Measurements from ENCODE around the gene SLC2A9. TPM values are rescaled to one million over a fixed set of nuclear protein-coding genes. Genes with fewer than 3 reads are reported as not detected.

SLC2A9 gene
- total RNA-seq, 1 donor from 2014 or later: 4.8 TPM

- Mint-ChIP-seq H3K36me3 (no peaks in the 10 kb centered on the region), H3K9me3 (peaks cover under 1% of the 10 kb centered on the region), H3K27ac (no peak overlapping the region), H3K4me3 (no peak overlapping the region), H3K27me3 (ENCODE audit: low read depth) (peaks cover 11% of the 10 kb centered on the region), H3K4me1 (no peaks in the 10 kb centered on the region)
- no peak for DNase-seq (ENCODE audit: low spot score in 2 of 2, unreplicated experiment in 2 of 2)
- no peak for TF ChIP-seq CTCF (IDR thresholded peaks at IDR 0.05; ENCODE audit: unreplicated experiment)
Observed at GRCh38 chr4:9952415-9952950, 68.8 kb downstream of the SLC2A9 start.

GRCh38 chr4:9949573-9949972 is 71.7 kb downstream of the SLC2A9 start:
- Mint-ChIP-seq H3K9me3 (no peaks in the 10 kb centered on the region), H3K27me3 (ENCODE audit: low read depth) (peaks cover 17% of the 10 kb centered on the region), H3K27ac (no peak overlapping the region), H3K4me3 (no peak overlapping the region), H3K4me1 (no peaks in the 10 kb centered on the region), H3K36me3 (no peaks in the 10 kb centered on the region)
- no peak for TF ChIP-seq CTCF (IDR thresholded peaks at IDR 0.05; ENCODE audit: unreplicated experiment)
- DNase-seq (ENCODE audit: low spot score in 2 of 2, unreplicated experiment in 2 of 2): no peak

GRCh38 chr4:9947168-9948062 is 73.9 kb downstream of the SLC2A9 start:
- H3K4me3 Mint-ChIP-seq: no peak overlapping the region
- no peaks in the 10 kb centered on the region for H3K4me1 Mint-ChIP-seq
- H3K36me3 Mint-ChIP-seq: no peaks in the 10 kb centered on the region
- no peak for TF ChIP-seq CTCF (IDR thresholded peaks at IDR 0.05; ENCODE audit: unreplicated experiment)
- no peaks in the 10 kb centered on the region for H3K9me3 Mint-ChIP-seq
- H3K27ac Mint-ChIP-seq: no peak overlapping the region
- DNase-seq (ENCODE audit: low spot score in 2 of 2, unreplicated experiment in 2 of 2): no peak
- H3K27me3 Mint-ChIP-seq (ENCODE audit: low read depth): peaks cover 27% of the 10 kb centered on the region

- Mint-ChIP-seq H3K4me3 (no peak overlapping the region), H3K36me3 (no peaks in the 10 kb centered on the region), H3K4me1 (no peaks in the 10 kb centered on the region), H3K27ac (no peak overlapping the region), H3K27me3 (ENCODE audit: low read depth) (peaks cover 35% of the 10 kb centered on the region), H3K9me3 (no peaks in the 10 kb centered on the region)
- DNase-seq (ENCODE audit: low spot score in 2 of 2, unreplicated experiment in 2 of 2): no peak
- no peak for TF ChIP-seq CTCF (IDR thresholded peaks at IDR 0.05; ENCODE audit: unreplicated experiment)
Observed at GRCh38 chr4:9946170-9946569, 75.1 kb downstream of the SLC2A9 start.

- Mint-ChIP-seq H3K4me3 (no peak overlapping the region), H3K27me3 (ENCODE audit: low read depth) (peaks cover 33% of the 10 kb centered on the region), H3K36me3 (no peaks in the 10 kb centered on the region), H3K9me3 (no peaks in the 10 kb centered on the region), H3K27ac (no peak overlapping the region), H3K4me1 (no peaks in the 10 kb centered on the region)
- no peak for TF ChIP-seq CTCF (IDR thresholded peaks at IDR 0.05; ENCODE audit: unreplicated experiment)
- DNase-seq (ENCODE audit: low spot score in 2 of 2, unreplicated experiment in 2 of 2): no peak
Observed at GRCh38 chr4:9944431-9945425, 76.6 kb downstream of the SLC2A9 start.
